GM12864 (cell line): ENCODE results near the gene MISP.

Source experiments
- DNase-seq: peaks from one replicate; pipeline ENCODE4 v3.0.0-alpha.2; 2011; ENCODE audit warnings: low read depth
- H3K4me3 ChIP-seq: 2 replicates; pipeline ENCODE4 v1.5.1; 2011; ENCODE audit warnings: mild to moderate bottlenecking, low read depth, low read length, control low read depth
- CTCF ChIP-seq: IDR thresholded peaks from 2 replicates; pipeline ENCODE4 v1.5.1; 2011; ENCODE audit warnings: low read depth, mild to moderate bottlenecking, moderate library complexity, low read length, control low read depth, inconsistent platforms; ENCODE audit errors: missing control alignments

The MISP gene

GRCh38 chr19:718991-719512, 31.9 kb upstream of the MISP start:
- no peak for DNase-seq
- no peak overlapping the region for H3K4me3 ChIP-seq
- no peak for TF ChIP-seq CTCF

GRCh38 chr19:719636-720344, 31.1 kb upstream of the MISP start:
- DNase-seq = no peak
- H3K4me3 ChIP-seq = no peak overlapping the region
- TF ChIP-seq CTCF = no peak

- H3K4me3 ChIP-seq = no peak overlapping the region
- TF ChIP-seq CTCF = no peak
- no peak for DNase-seq
Observed at GRCh38 chr19:720345-721160, 30.4 kb upstream of the MISP start.

- no peak for DNase-seq
- no peak overlapping the region for H3K4me3 ChIP-seq
- TF ChIP-seq CTCF = no peak
Observed at GRCh38 chr19:722553-723101, 28.3 kb upstream of the MISP start.

GRCh38 chr19:723247-723646, 27.7 kb upstream of the MISP start:
- TF ChIP-seq CTCF = no peak
- no peak overlapping the region for H3K4me3 ChIP-seq
- no peak for DNase-seq

GRCh38 chr19:723714-724113, 27.2 kb upstream of the MISP start:
- no peak for TF ChIP-seq CTCF
- H3K4me3 ChIP-seq = no peak overlapping the region
- no peak for DNase-seq
